DMS53 (cell line): ENCODE results near the gene COX6B2.
A peak's percentile ranks its signal among the peaks of the same experiment; 100 is the strongest.
"Not testable (repeated sequence)": the region's sequence is repeated elsewhere in the genome, so short reads cannot be mapped to it uniquely, and the experiment has no call there.

Source experiments
- DNase-seq: peaks from one replicate; lab custom pipeline; 2025; lab: John Stamatoyannopoulos, UW

The COX6B2 gene

DNA sequence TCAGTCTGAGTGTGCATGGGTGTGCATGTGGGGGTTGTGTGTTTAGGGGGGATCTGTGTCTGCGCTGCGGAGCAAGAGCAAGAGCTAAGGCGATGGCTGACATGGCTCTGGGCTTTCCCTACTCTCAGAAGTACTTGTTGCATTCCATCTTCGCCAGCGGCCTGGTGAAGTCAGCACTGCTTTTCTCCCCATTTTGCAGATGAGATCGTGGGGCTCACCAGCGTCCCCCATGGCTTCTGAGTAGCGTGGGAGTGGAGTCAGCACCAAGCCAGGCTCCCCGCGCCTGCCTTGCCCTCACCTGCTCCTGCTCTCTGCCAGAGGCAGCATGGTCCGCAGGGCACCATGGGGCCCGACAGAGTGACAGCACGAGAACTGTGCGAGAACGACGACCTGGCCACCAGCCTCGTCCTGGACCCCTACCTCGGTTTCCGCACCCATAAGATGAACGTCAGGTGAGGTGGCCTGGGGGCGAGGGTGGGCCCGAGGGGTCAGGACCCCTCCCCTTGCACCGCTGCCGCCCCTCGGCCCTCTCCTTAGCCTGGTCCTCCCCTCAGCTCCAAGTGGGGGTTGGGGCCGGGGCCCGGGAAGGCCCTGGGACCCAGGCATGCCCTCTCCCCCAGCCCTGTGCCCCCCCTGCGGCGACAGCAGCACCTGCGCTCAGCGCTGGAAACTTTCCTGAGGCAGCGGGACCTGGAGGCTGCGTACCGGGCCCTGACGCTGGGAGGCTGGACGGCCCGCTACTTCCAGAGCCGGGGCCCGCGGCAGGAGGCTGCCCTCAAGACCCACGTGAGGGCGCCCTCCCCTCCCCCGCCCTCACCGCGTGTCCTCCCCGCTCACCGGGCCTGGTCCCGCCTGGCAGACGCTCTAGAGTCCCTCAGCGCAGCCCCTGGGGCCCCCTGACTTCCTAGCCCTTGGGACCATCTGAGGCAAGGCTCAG is 12.7 kb downstream of the COX6B2 start:
- DNase-seq: no peak

DNA sequence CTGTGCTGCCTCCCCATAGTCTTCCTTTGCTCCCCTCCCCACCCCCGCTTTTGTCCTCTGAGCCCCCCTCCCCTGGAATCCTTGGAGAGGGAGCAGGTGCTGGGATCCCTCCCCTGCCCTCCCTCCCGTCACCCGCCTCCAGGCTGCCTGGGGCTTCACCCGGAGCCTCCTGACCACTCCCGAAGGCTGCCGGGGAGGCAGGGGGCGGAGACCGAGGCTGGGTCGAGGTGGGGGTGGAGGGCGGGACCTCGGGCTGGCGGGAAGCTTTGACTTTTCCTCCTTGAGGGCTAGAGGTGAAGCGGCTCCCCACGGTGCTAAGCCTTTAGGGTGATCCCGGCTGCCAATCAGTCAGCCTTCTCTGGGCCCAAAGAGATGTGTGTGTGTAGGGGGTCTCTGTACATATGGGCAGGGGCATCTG is 13.3 kb downstream of the COX6B2 start:
- peak; percentile 90 for DNase-seq

DNA sequence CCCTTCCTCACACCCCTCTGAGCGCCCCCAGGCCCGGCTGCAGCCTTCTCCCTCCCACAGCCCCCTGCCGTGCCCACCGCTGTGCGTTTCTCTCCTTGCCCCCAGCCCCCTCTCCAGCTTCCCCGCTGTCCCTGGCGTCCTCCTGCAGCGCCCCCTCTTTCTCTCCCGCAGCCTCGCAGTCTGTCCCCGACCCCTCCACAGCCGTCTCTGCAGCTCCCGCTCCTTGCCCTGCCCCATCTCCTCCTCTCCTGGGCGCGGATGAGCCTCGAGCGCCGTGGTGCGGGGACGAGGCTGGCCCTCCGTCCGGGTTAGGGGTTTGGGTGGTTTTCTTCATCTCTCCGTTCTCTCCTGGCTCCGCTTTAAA is 13.8 kb downstream of the COX6B2 start:
- peak; percentile 75 for DNase-seq

DNA sequence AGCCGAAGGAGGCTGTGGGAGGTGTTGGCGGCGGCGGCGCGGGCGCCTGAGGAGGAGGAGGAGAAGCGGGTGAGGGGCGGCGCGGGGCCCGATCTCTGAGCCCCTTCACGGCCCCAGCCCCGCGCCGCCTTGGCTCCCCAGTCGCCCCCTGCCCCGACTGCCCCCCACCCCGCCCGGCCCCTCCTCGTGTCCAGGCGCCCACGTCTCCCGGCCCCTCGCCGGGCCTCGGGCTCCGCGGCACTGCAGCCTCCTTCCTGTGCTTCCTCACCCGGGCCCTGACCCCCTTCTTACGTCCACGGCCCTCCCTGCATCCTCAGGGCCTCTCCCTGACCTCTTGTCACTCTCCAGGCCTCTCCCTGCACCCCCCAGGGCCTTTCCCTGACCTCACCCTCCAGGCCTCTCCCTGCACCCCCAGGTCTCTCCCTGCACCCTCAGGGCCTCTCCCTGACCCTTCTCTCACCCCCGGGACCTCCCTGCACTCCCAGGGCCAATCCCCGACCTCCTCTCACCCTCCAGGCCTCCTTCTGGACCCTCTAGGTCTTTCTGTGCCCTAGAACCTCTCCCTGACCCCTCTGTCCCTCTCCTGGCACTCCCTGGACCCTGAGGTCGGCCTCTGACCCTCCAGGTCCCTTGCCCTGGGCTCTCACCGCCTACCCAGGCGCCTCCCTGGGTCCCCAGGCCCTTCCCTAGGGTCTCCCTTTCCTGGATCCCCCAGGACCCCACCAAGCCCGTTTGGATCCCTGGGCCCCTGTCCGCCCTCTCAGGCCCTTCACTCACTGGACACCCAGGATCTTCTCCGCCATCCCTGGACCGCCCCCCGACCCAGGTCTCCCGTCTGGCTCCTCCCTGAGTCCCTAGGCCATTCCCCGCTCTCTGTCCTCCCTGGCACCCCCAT is 14.4 kb downstream of the COX6B2 start:
- DNase-seq: peak; percentile 74

- peak; percentile 100 for DNase-seq
Observed at GRCh38 chr19:55339105-55339888, 15.2 kb downstream of the COX6B2 start, which contains the start of gene KMT5C. Gene KMT5C (plus strand): TSS chr19:55339876. CDS start chr19:55341937, 2,061 bp downstream.

DNA sequence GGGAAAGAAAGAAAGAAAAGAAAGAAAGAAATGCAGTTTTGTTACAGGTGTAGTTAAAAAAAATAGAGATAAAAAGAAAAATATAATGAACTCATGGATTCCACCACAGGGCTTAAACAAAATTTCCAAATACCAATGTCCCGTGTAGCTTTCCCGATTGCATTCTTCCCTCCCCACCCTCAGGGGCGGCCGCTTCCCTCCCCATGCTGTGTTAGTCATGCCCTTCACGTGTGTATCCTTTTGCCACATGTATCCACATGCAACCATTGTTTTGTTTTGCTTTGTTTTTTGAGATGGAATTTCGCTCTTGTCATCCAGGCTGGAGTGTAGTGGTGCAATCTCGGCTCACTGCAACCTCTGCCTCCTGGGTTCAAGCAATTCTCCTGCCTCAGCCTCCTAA is 18.4 kb downstream of the COX6B2 start:
- DNase-seq: no peak

- peak; percentile 93 for DNase-seq
Observed at GRCh38 chr19:55333870-55334269, 20.6 kb downstream of the COX6B2 start.

DNA sequence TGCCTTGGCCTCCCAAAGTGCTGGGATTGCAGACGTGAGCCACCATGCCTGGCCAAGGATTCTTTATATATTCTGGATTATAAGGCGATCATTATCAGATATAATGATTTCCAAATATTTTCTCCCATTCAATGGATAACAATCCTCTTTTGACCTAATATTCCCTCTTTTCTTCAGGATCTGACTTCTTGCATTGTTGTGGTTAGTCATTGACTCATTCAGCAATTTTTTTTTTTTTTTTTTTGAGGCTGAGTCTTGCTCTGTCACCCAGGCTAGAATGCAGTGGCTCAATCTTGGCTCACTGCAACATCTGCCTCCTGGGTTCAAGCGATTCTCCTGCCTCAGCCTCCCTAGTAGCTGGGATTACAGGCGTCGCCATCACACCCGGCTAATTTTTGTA is 24.7 kb downstream of the COX6B2 start:
- not testable (repeated sequence) for DNase-seq

DNA sequence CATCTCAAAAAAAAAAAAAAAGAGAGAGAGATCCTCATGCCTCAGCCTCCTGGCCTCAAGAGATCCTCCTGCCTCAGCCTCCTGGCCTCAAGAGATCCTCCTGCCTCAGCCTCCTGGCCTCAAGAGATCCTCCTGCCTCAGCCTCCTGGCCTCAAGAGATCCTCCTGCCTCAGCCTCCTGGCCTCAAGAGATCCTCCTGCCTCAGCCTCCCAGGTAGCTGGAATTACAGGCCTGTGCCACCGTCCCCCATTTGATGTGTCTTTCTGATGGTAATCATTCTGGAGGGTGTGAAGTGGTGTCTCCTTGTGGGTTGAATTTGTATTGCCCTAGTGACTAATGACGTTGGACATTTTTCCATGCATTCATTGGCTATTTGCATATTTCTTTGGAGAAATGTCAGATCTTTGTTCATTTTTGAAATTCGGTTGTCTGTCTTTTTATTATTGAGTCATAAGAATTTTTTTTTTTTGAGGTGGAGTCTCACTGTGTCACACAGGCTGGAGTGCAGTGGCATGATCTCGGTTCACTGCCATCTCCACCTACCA is 25.7 kb downstream of the COX6B2 start:
- DNase-seq: peak; percentile 58

DNA sequence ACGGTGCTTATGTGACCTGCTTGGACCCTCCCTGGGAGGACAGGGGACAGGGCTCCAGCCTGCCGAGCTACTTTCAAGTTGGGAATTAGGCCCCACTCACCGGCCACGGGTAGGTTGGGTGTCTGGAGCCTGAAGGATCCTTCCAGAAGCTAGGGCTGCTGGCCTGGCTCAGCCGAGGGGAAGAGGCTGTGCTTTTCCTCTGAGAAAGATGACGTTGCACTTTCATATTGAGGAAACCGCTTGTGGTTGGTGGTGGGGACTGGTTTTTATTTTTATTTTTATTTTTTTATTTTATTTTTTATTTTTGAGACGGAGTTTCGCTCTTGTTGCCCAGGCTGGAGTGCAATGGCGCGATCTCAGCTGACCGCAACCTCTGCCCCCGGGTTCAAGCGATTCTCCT is 29.3 kb downstream of the COX6B2 start, which contains the start of gene TMEM150B:
Gene TMEM150B (minus strand): TSS at position 170 of the 400 bp plus-strand sequence. CDS start 4,305 bp downstream, outside the sequence.
- no peak for DNase-seq

- DNase-seq: no peak
Observed at GRCh38 chr19:55324662-55325061, 29.9 kb downstream of the COX6B2 start.

DNA sequence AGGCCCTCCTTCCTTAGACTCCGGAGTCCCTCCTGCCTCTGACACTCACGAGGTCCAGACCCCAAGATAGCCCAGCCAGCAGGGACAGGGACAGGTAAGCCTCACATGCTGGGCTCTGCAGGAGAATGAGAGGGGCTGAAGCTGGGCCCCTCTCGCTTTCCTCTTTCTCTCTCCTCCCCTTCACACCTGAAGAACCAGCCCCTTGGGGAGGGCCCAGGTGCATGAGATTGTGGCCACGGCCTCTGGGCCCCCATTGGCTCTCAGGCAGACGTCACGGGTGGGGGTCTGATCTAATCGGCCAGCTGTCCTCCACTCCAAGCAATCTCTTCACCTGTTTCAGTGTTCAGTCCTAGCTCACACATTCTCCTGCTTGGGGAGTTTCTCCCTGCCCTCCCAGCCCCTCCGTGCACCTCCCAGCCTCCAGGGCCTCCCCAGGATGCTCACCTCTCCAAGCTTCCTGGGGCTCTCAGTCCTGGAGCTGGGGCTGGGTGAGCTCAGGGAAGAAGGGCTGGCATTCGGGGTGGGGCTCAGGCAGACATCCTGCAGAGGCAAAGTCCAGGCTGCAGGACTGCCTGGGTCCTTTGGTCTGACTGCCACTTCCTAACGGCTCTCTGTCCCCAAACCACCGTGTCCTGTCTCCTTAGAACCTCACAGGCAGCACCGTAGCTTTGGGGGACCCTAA is 32.2 kb downstream of the COX6B2 start:
- DNase-seq: no peak

GRCh38 chr19:55321466-55322137 is 32.9 kb downstream of the COX6B2 start:
- DNase-seq: no peak

DNA sequence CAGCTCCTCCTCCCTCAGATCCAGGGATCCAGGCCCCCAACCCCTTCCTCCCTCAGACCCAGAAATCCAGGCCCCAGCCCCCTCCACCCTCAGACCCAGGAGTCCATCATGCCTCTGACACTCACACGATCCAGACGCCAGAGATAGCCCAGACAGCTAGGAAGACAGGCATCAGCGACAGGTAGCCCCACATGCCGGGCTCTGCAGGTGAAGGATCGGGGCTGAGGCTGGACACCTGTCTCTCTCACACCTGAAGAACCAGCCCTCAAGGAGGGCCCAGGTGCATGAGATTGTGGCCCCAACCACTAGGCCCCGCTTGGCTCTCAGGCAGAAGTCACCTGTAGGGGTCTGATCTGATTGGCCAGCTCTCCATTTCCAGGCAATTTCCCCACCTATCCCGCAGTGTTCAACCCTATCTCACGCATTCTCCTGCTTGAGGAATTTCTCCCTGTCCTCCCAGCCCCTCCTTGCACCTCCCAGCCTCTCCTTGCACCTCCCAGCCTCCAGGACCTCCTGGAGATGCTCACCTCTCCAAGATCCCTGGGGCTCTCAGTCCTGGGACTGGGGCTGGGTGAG is 33.6 kb downstream of the COX6B2 start:
- DNase-seq: no peak

DNA sequence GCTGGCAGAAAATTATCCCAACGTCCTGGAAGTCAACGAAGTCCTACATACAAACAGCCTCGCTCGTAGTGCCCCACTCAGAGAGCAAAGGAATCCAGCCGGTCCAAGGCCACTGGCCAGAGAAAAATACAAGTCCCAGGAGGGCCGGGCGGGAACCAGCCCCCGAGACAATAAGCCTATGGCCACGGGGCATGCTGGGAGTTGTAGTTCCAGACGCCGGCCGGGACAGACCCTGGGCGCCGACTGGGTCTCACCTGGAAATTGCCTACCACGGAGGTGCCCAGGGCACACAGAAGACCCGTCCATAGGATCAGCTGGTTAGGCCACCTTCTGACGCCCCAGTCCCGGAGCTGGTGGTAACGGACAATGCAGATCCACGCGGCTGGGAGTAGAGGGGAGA is 34.7 kb downstream of the COX6B2 start:
- DNase-seq: peak; percentile 91

DNA sequence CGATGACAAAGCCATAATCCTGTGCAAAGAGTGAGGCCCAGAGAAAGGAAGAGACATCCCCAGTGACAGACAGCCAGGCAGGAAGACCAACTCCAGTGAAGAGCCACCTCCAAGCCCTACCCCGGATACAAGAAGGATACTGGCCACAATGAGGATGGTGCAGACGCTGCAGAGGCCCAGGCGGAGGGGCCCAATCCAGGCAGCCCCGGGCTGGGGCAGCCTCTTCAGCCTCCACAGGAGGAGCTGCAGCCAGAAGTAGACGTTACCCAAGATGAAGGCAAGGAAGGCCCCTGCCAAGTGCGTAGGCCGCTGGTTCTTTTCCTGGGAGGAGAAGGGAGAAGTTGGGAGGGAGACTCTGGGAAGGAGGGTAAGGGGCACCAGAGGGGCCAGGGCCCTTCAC is 37.9 kb downstream of the COX6B2 start:
- DNase-seq: no peak

GRCh38 chr19:55315956-55316525 is 38.5 kb downstream of the COX6B2 start:
- no peak for DNase-seq

GRCh38 chr19:55314396-55314795 is 40.1 kb downstream of the COX6B2 start:
- DNase-seq: no peak
